H9 (cell line): ENCODE measurements around the gene NPHS1. TPM values are rescaled to one million over a fixed set of nuclear protein-coding genes. Genes with fewer than 3 reads are reported as not detected.

Experiments
- DNase-seq: peaks from one replicate; pipeline ENCODE4 v3.0.0-alpha.2; 2017
- H2AFZ ChIP-seq: one replicate; pipeline ENCODE4 v1.6.1; 2013; ENCODE audit warnings: mild to moderate bottlenecking, low read length, control low read depth, moderate library complexity
- H2AK5ac ChIP-seq: 2 replicates; pipeline ENCODE4 v1.6.1; 2013; ENCODE audit warnings: low read length, control low read depth, mixed read lengths; ENCODE audit not compliant: insufficient read length
- H2BK120ac ChIP-seq: one replicate; pipeline ENCODE4 v1.6.1; 2013; ENCODE audit warnings: low read depth, mild to moderate bottlenecking, low read length, control low read depth, inconsistent platforms; ENCODE audit not compliant: poor library complexity, severe bottlenecking
- H2BK12ac ChIP-seq: 2 replicates; pipeline ENCODE4 v1.6.1; 2013; ENCODE audit warnings: low read length, control low read depth, mixed read lengths, low read depth; ENCODE audit not compliant: insufficient read length
- H2BK15ac ChIP-seq: 2 replicates; pipeline ENCODE4 v1.6.1; 2013; ENCODE audit warnings: low read depth, low read length, control low read depth
- H2BK20ac ChIP-seq: one replicate; pipeline ENCODE4 v1.6.1; 2013; ENCODE audit warnings: low read depth, mild to moderate bottlenecking, low read length, control low read depth, inconsistent platforms; ENCODE audit not compliant: poor library complexity, severe bottlenecking
- H2BK5ac ChIP-seq: 2 replicates; pipeline ENCODE4 v1.6.1; 2013; ENCODE audit warnings: low read length, control low read depth, mixed read lengths; ENCODE audit not compliant: insufficient read length
- H3K14ac ChIP-seq: 2 replicates; pipeline ENCODE4 v1.6.1; 2013; ENCODE audit warnings: low read length, control low read depth; ENCODE audit not compliant: insufficient read depth
- H3K18ac ChIP-seq: 2 replicates; pipeline ENCODE4 v1.6.1; 2013; ENCODE audit warnings: low read depth, mild to moderate bottlenecking, mixed read lengths, low read length, control low read depth; ENCODE audit not compliant: insufficient read length
- H3K23ac ChIP-seq: 2 replicates; pipeline ENCODE4 v1.6.1; 2013; ENCODE audit warnings: low read length, control low read depth, mixed read lengths, low read depth; ENCODE audit not compliant: insufficient read length
- H3K23me2 ChIP-seq: 2 replicates; pipeline ENCODE4 v1.6.1; 2013; ENCODE audit warnings: low read depth, mild to moderate bottlenecking, mixed read lengths, low read length, control low read depth; ENCODE audit not compliant: insufficient read length, poor library complexity, severe bottlenecking
- H3K27ac ChIP-seq: 2 replicates; pipeline ENCODE4 v1.5.1; 2013; ENCODE audit warnings: low read length, control low read depth, mixed read lengths, low read depth; ENCODE audit not compliant: insufficient read length
- H3K27me3 ChIP-seq: 2 replicates; pipeline ENCODE4 v1.6.1; 2013; ENCODE audit warnings: low read length, control low read depth, inconsistent platforms; ENCODE audit not compliant: insufficient read depth
- H3K4ac ChIP-seq: 2 replicates; pipeline ENCODE4 v1.6.1; 2013; ENCODE audit warnings: low read depth, mild to moderate bottlenecking, control low read depth, inconsistent platforms, low read length, moderate library complexity
- H3K4me1 ChIP-seq: 2 replicates; pipeline ENCODE4 v1.6.1; 2013; ENCODE audit warnings: low read length, control low read depth, inconsistent platforms; ENCODE audit not compliant: insufficient read depth
- H3K4me2 ChIP-seq: 2 replicates; pipeline ENCODE4 v1.6.1; 2013; ENCODE audit warnings: low read length, control low read depth, mixed read lengths; ENCODE audit not compliant: insufficient read length, insufficient read depth
- H3K56ac ChIP-seq: 2 replicates; pipeline ENCODE4 v1.6.1; 2013; ENCODE audit warnings: low read depth, mild to moderate bottlenecking, mixed read lengths, low read length, control low read depth; ENCODE audit not compliant: insufficient read length
- H3K79me1 ChIP-seq: 2 replicates; pipeline ENCODE4 v1.6.1; 2013; ENCODE audit warnings: low read depth, mild to moderate bottlenecking, moderate library complexity, low read length, control low read depth, inconsistent platforms; ENCODE audit not compliant: insufficient read depth, poor library complexity, severe bottlenecking
- H3K79me2 ChIP-seq: 2 replicates; pipeline ENCODE4 v1.6.1; 2013; ENCODE audit warnings: low read length, control low read depth, inconsistent platforms; ENCODE audit not compliant: insufficient read depth
- H3K9ac ChIP-seq: 2 replicates; pipeline ENCODE4 v1.6.1; 2013; ENCODE audit warnings: low read length, control low read depth, mixed read lengths; ENCODE audit not compliant: insufficient read length; ENCODE audit errors: extremely low read depth
- H3K9me3 ChIP-seq: one replicate; pipeline ENCODE4 v1.6.1; 2013; ENCODE audit warnings: low read depth, low read length, inconsistent platforms; ENCODE audit not compliant: control insufficient read depth
- H3T11ph ChIP-seq: one replicate; pipeline ENCODE4 v1.6.1; 2013; ENCODE audit warnings: mild to moderate bottlenecking, low read length, control low read depth, inconsistent platforms
- H4K20me1 ChIP-seq: one replicate; pipeline ENCODE4 v1.6.1; 2013; ENCODE audit not compliant: control insufficient read depth, insufficient read length, insufficient read depth
- H4K5ac ChIP-seq: 2 replicates; pipeline ENCODE4 v1.6.1; 2013; ENCODE audit warnings: low read depth, mild to moderate bottlenecking, mixed read lengths, low read length, control low read depth; ENCODE audit not compliant: insufficient read length
- H4K8ac ChIP-seq: replicated peaks from 2 replicates; pipeline ENCODE4 v1.6.1; 2013; ENCODE audit warnings: low read length, control low read depth, mixed read lengths, low read depth; ENCODE audit not compliant: insufficient read length
- H4K91ac ChIP-seq: 2 replicates; pipeline ENCODE4 v1.6.1; 2013; ENCODE audit warnings: low read depth, mild to moderate bottlenecking, moderate library complexity, mixed read lengths, low read length, control low read depth; ENCODE audit not compliant: insufficient read length
- H3K27ac Mint-ChIP-seq, 3 experiments: 2 replicates in 2 of 3; 3 replicates in 1 of 3; pipeline ENCODE4 v1.8.0; 2020 to 2021; ENCODE audit warnings: mixed read lengths in 3 of 3, mild to moderate bottlenecking in 1 of 3, moderate library complexity in 1 of 3
- H3K27me3 Mint-ChIP-seq: 2 replicates; pipeline ENCODE4 v1.8.0; 2021; ENCODE audit warnings: low read depth, mild to moderate bottlenecking, moderate library complexity, mixed read lengths
- H3K36me3 Mint-ChIP-seq, 3 experiments: 2 replicates in 2 of 3; 3 replicates in 1 of 3; pipeline ENCODE4 v1.8.0; 2020 to 2021; ENCODE audit warnings: low read depth in 3 of 3, mixed read lengths in 3 of 3; ENCODE audit not compliant: insufficient read depth in 1 of 3
- H3K4me1 Mint-ChIP-seq, 2 experiments: 2 replicates each; pipeline ENCODE4 v1.8.0; 2020; ENCODE audit warnings: mixed read lengths in 2 of 2
- H3K4me3 Mint-ChIP-seq, 2 experiments: 2 replicates in 1 of 2; 3 replicates in 1 of 2; pipeline ENCODE4 v1.8.0; 2020 to 2021; ENCODE audit warnings: mild to moderate bottlenecking in 2 of 2, mixed read lengths in 2 of 2, moderate library complexity in 1 of 2
- H3K9me3 Mint-ChIP-seq, 2 experiments: 2 replicates in 1 of 2; 3 replicates in 1 of 2; pipeline ENCODE4 v1.8.0; 2020; ENCODE audit warnings: mild to moderate bottlenecking in 2 of 2, mixed read lengths in 2 of 2, moderate library complexity in 1 of 2
- CTCF ChIP-seq: fragments of 200-600 bp; sonication (generic); conservative IDR thresholded peaks from 3 replicates; pipeline ENCODE4 v1.8.0; 2021; ENCODE audit warnings: antibody characterized with exemption, mild to moderate bottlenecking
- WGBS: extraction: QIAGEN DNeasy Blood & Tissue Kit; methylation state at CpG from one replicate; pipeline ENCODE4 v1.1.7; 2013; ENCODE audit warnings: missing lambda C conversion rate, low lambda C conversion rate, mixed read lengths; ENCODE audit not compliant: insufficient read length; ENCODE audit errors: extremely low coverage; 5-methylcytosine and 5-hydroxymethylcytosine counted together
- total RNA-seq: library from RNA; stranded (reverse); gene quantifications from 2 replicates; pipeline ENCODE4 v1.2.1, GENCODE V29; 2021

NPHS1 gene
- total RNA-seq, 1 experiment from 2014 or later: 0.83 TPM

GRCh38 chr19:35842666-35843272, 9.5 kb downstream of the NPHS1 start:
- H2AK5ac ChIP-seq: no peak overlapping the region
- no peak overlapping the region for H3K27ac Mint-ChIP-seq
- H3K4me1 ChIP-seq: no peaks in the 10 kb centered on the region
- peaks cover 18 to 25% of the 10 kb centered on the region in 2 experiments for H3K4me1 Mint-ChIP-seq
- H4K5ac ChIP-seq: no peak overlapping the region
- no peak overlapping the region for H2BK12ac ChIP-seq
- no peak overlapping the region for H2AFZ ChIP-seq
- no peaks in the 10 kb centered on the region for H3K9me3 ChIP-seq
- no CpG with 5 or more reads among the region's 4 CpGs for WGBS
- H3T11ph ChIP-seq: no peak overlapping the region
- no peak overlapping the region for H3K4ac ChIP-seq
- H2BK15ac ChIP-seq: no peak overlapping the region
- H4K8ac ChIP-seq: no peak overlapping the region
- H3K4me3 Mint-ChIP-seq: no peak overlapping the region
- no peak for DNase-seq
- H3K79me1 ChIP-seq: no peaks in the 10 kb centered on the region
- peaks cover 23% of the 10 kb centered on the region; the same call in 1 of the 2 replicates for H3K27me3 ChIP-seq
- H4K20me1 ChIP-seq: no peaks in the 10 kb centered on the region
- no peaks in the 10 kb centered on the region; a peak in 1 of 7 replicates for H3K36me3 Mint-ChIP-seq
- no peak for TF ChIP-seq CTCF
- H3K18ac ChIP-seq: no peak overlapping the region
- no peaks in the 10 kb centered on the region for H3K79me2 ChIP-seq
- no peak overlapping the region for H2BK120ac ChIP-seq
- H3K4me2 ChIP-seq: no peak overlapping the region
- no peak overlapping the region for H3K23ac ChIP-seq
- no peak overlapping the region for H3K14ac ChIP-seq
- no peak overlapping the region for H2BK20ac ChIP-seq
- no peak overlapping the region for H3K27ac ChIP-seq
- peaks cover 2 to 3% of the 10 kb centered on the region in 2 experiments; a peak in 2 of 5 replicates for H3K9me3 Mint-ChIP-seq
- no peak overlapping the region for H4K91ac ChIP-seq
- H2BK5ac ChIP-seq: no peak overlapping the region
- peaks cover 15% of the 10 kb centered on the region for H3K23me2 ChIP-seq
- no peak overlapping the region for H3K56ac ChIP-seq
- peaks cover 77% of the 10 kb centered on the region for H3K27me3 Mint-ChIP-seq
- no peak overlapping the region for H3K9ac ChIP-seq
